Neutrophil (primary cell): Measurements from ENCODE around the gene COA6.

ENCODE experiments used
- H3K27ac ChIP-seq: fragments of 200-600 bp; sonication (generic); 2 replicates; pipeline ENCODE4 v1.5.1; 2016; ENCODE audit warnings: mild to moderate bottlenecking, moderate library complexity
- H3K27me3 ChIP-seq: fragments of 200-600 bp; sonication (generic); 2 replicates; pipeline ENCODE4 v1.6.0; 2016; ENCODE audit warnings: mild to moderate bottlenecking
- H3K36me3 ChIP-seq: fragments of 200-600 bp; sonication (generic); 2 replicates; pipeline ENCODE4 v1.5.1; 2017
- H3K4me1 ChIP-seq, 2 experiments: fragments of 200-600 bp in 1 of 2; sonication (generic) in 1 of 2; 1 replicate in 1 of 2; 2 replicates in 1 of 2; pipeline versions ENCODE4 v1.5.1 to v1.6.1; 2013 to 2016; ENCODE audit warnings: low read depth in 1 of 2, low read length in 1 of 2, mild to moderate bottlenecking in 1 of 2, moderate library complexity in 1 of 2; ENCODE audit not compliant: control insufficient read depth in 1 of 2, insufficient read depth in 1 of 2
- H3K4me3 ChIP-seq, 2 experiments: fragments of 200-600 bp in 1 of 2; sonication (generic) in 1 of 2; 1 replicate in 1 of 2; 2 replicates in 1 of 2; pipeline ENCODE4 v1.5.1; 2013 to 2016; ENCODE audit warnings: low read depth in 1 of 2, low read length in 1 of 2, mild to moderate bottlenecking in 1 of 2, moderate library complexity in 1 of 2
- H3K9me3 ChIP-seq: fragments of 200-600 bp; sonication (generic); 2 replicates; pipeline ENCODE4 v1.5.1; 2016
- TF ChIP-seq, protein P1 (sequence below): fragments of 200-600 bp; sonication (generic); IDR thresholded peaks from 2 replicates; pipeline ENCODE4 v1.5.1; 2016; ENCODE audit warnings: antibody characterized with exemption

COA6 gene

DNA sequence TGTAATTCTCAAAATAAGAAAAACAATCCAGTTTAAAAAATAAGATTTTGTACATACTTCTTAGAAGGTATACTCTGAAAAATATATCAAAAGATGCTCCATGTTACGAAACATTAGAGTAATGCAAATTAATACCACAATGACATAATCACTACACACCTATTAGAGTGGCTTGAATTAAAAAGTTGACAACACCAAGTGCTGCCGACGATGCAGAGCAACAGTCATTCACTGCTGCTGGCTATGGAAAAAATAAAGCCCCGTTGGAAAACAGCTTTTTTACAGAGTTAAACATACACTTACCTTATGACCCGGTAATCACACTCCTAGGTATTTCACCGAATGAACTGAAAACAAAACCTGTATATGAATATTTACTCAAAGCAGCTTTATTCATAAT is 14.8 kb downstream of the COA6 start:
- peaks cover 8% of the 10 kb centered on the region for H3K36me3 ChIP-seq
- no peak overlapping the region for H3K27ac ChIP-seq
- no peak overlapping the region for H3K4me3 ChIP-seq
- no peaks in the 10 kb centered on the region for H3K9me3 ChIP-seq
- TF ChIP-seq, protein P1, sequence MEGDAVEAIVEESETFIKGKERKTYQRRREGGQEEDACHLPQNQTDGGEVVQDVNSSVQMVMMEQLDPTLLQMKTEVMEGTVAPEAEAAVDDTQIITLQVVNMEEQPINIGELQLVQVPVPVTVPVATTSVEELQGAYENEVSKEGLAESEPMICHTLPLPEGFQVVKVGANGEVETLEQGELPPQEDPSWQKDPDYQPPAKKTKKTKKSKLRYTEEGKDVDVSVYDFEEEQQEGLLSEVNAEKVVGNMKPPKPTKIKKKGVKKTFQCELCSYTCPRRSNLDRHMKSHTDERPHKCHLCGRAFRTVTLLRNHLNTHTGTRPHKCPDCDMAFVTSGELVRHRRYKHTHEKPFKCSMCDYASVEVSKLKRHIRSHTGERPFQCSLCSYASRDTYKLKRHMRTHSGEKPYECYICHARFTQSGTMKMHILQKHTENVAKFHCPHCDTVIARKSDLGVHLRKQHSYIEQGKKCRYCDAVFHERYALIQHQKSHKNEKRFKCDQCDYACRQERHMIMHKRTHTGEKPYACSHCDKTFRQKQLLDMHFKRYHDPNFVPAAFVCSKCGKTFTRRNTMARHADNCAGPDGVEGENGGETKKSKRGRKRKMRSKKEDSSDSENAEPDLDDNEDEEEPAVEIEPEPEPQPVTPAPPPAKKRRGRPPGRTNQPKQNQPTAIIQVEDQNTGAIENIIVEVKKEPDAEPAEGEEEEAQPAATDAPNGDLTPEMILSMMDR, result no peak
- no peaks in the 10 kb centered on the region for H3K4me1 ChIP-seq
- no peaks in the 10 kb centered on the region for H3K27me3 ChIP-seq

DNA sequence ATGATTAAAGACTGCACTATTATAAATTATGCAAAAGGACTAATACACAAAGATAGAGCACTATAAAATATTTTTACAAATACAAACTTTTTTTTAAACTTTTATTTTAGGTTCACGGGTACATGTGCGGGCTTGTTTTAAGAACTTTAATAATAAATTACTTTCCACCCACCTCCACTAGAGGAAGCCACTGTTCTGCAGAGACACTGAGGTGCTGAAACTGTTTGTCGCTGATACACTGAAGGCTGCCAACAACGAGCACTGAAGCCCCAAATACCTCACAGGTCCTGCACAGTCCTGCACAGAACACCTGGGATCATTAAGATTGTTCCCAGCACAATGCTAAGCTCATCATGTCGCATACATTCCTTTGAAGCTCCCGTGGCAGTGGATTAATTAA is 19.9 kb downstream of the COA6 start:
- H3K4me1 ChIP-seq, result peaks cover 5% of the 10 kb centered on the region in 2 experiments
- no peak overlapping the region for H3K4me3 ChIP-seq
- H3K27me3 ChIP-seq, result no peaks in the 10 kb centered on the region
- H3K27ac ChIP-seq, result no peak overlapping the region
- TF ChIP-seq, protein P1, result no peak
- no peaks in the 10 kb centered on the region for H3K36me3 ChIP-seq
- no peaks in the 10 kb centered on the region for H3K9me3 ChIP-seq

DNA sequence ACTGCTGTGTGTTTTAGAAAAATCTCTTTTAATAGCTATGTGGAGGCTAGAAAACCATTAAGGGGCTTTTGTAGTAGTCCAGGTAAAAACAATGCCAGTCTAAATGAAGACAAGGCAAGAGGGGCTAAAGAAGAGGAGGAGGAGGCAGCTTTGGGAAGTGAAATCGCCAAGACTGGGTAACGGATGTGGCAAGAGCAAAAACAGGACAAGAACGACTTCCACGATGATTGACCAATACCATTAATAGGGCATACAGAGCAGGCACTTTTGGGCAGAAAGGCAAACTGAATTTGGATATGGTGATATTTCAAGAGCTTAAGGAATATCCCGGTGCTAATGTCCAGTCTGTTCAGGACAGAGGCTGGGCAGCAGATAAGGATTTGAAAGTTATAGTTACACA is 22.0 kb downstream of the COA6 start:
- H3K27ac ChIP-seq, result no peak overlapping the region
- H3K36me3 ChIP-seq, result no peaks in the 10 kb centered on the region
- peaks cover 14 to 15% of the 10 kb centered on the region in 2 experiments for H3K4me1 ChIP-seq
- H3K4me3 ChIP-seq, result no peak overlapping the region
- no peaks in the 10 kb centered on the region for H3K9me3 ChIP-seq
- H3K27me3 ChIP-seq, result no peaks in the 10 kb centered on the region
- TF ChIP-seq, protein P1, result no peak

DNA sequence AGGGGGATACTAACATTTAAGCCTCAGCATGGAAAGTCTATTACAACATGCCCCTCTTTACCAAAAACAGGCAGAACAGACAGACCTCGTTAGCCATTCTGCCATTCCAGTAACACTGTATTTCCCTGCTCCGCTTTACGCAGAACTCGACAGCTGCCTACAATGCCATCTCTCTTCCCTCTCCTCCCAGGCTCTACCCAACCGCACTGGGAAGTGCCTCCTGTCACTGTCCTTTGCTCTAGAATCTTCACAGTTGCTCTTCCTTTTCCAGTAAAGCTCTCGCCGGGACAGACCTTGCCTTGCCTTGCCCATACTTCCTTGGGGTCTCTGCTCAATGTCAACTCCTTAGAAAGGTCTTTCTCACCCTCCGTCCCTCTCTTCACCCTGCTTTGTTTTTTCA is 22.8 kb downstream of the COA6 start:
- Histone ChIP-seq H3K36me3 (no peaks in the 10 kb centered on the region), H3K9me3 (no peaks in the 10 kb centered on the region), H3K27me3 (no peaks in the 10 kb centered on the region), H3K27ac (no peak overlapping the region), H3K4me3 (no peak overlapping the region), H3K4me1 (peaks cover 14 to 15% of the 10 kb centered on the region in 2 experiments)
- TF ChIP-seq, protein P1, result no peak

DNA sequence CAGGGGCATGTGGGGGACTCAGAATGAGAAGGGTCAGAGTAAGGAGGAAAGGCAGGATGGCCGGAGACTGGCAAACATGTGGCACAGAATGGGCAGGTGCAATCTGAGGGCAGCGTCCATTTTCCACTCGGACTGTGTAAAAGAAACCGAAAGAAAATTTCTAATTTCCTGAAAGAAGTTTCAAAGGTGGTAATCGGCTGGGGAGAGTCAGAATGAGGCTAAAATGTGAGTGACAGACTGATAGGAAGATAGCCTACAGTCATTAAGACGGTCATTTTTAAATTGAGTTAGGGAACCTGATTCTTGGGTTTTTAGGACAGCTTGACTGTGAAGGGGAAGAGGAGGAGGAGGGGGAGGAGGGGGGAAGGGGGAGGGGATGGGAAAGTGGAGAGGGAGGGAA is 23.6 kb downstream of the COA6 start:
- Histone ChIP-seq H3K4me1 (peaks cover 14 to 15% of the 10 kb centered on the region in 2 experiments), H3K27ac (no peak overlapping the region), H3K36me3 (no peaks in the 10 kb centered on the region), H3K9me3 (no peaks in the 10 kb centered on the region), H3K4me3 (no peak overlapping the region), H3K27me3 (no peaks in the 10 kb centered on the region)
- TF ChIP-seq, protein P1, result no peak

DNA sequence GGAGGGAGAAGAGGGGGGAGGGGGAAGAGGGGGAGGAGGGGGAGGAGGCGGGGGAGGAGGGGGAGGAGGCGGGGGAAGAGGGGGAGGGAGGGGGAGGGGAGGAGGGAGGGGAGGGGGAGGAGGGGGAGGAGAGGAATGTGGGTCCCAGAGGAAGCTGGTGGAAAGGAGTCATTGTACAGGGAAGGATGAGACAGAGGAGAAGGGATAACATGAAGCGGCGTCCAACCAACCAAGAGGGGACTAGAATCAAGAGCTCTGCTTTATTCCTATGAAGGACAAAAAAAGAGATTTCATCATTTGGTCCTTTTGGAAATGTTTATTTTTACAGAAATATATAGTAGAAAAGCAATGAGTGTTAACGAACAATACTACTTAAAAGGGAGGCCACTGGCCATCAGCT is 24.5 kb downstream of the COA6 start:
- Histone ChIP-seq H3K9me3 (no peaks in the 10 kb centered on the region), H3K4me1 (peaks cover 14 to 15% of the 10 kb centered on the region in 2 experiments), H3K36me3 (no peaks in the 10 kb centered on the region), H3K4me3 (no peak overlapping the region), H3K27me3 (no peaks in the 10 kb centered on the region), H3K27ac (no peak overlapping the region)
- TF ChIP-seq, protein P1, result no peak
